Endothelial cell of umbilical vein (primary cell): ENCODE results near the gene GPR107. TPM values are rescaled to one million over a fixed set of nuclear protein-coding genes. Genes with fewer than 3 reads are reported as not detected.
A peak's percentile ranks its signal among the peaks of the same experiment; 100 is the strongest.

Experiments used
- BruUV-seq: library from RNA; stranded (reverse); fragments of 400-500 nt; replicated peaks from 2 replicates; lab custom pipeline; 2021; lab: Mats Ljungman, UMichigan
- CTCF ChIA-PET: fragments of 300-600, 350-600 bp; sonication (Branson Sonifier 250); formaldehyde crosslinking; loops from one replicate; lab custom pipeline; 2021; ENCODE audit warnings: antibody characterized with exemption, inconsistent platforms; lab: Charles Lee
- POLR2A ChIA-PET: fragments of 300-600, 350-600 bp; sonication (Branson Sonifier 250); formaldehyde crosslinking; loops from one replicate; lab custom pipeline; 2021; ENCODE audit warnings: antibody characterized with exemption, inconsistent platforms; lab: Charles Lee
- DNase-seq: peaks from one replicate; pipeline ENCODE4 v3.0.0-alpha.2; 2011; ENCODE audit warnings: low read depth, low spot score
- FAIRE-seq: peaks from 2 replicates; lab custom pipeline; 2011; peaks lifted over from hg19 to GRCh38; lab: Jason Lieb, UNC
- H2AFZ ChIP-seq: 2 replicates; pipeline ENCODE4 v1.6.0; 2012; ENCODE audit warnings: low read depth, low read length, control low read depth, inconsistent platforms
- H3K27ac ChIP-seq: 2 replicates; pipeline ENCODE4 v1.5.1; 2011; ENCODE audit warnings: low read depth, mild to moderate bottlenecking, control low read depth, low read length, moderate library complexity; ENCODE audit not compliant: insufficient read depth
- H3K27me3 ChIP-seq, 2 experiments: 2 replicates each; pipeline versions ENCODE4 v1.6.0 to v1.6.1; 2011; ENCODE audit warnings: low read length in 2 of 2, mixed read lengths in 1 of 2; ENCODE audit not compliant: control insufficient read depth in 2 of 2, insufficient read depth in 2 of 2
- H3K36me3 ChIP-seq, 2 experiments: 2 replicates in 1 of 2; 3 replicates in 1 of 2; pipeline ENCODE4 v1.5.1; 2011; ENCODE audit warnings: low read length in 2 of 2, mild to moderate bottlenecking in 1 of 2, moderate library complexity in 1 of 2; ENCODE audit not compliant: control insufficient read depth in 2 of 2, insufficient read depth in 2 of 2; ENCODE audit errors: extremely low read depth in 1 of 2
- H3K4me1 ChIP-seq: 3 replicates; pipeline ENCODE4 v1.5.1; 2011; ENCODE audit warnings: mild to moderate bottlenecking, low read length; ENCODE audit not compliant: control insufficient read depth, insufficient read depth; ENCODE audit errors: extremely low read depth
- H3K4me2 ChIP-seq: 2 replicates; pipeline ENCODE4 v1.6.1; 2011; ENCODE audit warnings: low read length, control low read depth, mixed read lengths; ENCODE audit not compliant: insufficient read depth
- H3K4me3 ChIP-seq, 3 experiments: fragments of 200-600 bp in 1 of 3; sonication (generic), shearing (Covaris generic) in 1 of 3; replicated peaks in 1 of 3; 2 replicates each; pipeline ENCODE4 v1.5.1; 2011 to 2016; ENCODE audit warnings: control low read depth in 3 of 3, low read length in 3 of 3, mild to moderate bottlenecking in 2 of 3, inconsistent platforms in 1 of 3, low read depth in 1 of 3, moderate library complexity in 1 of 3; ENCODE audit not compliant: insufficient read depth in 1 of 3
- H3K79me2 ChIP-seq: 2 replicates; pipeline ENCODE4 v1.6.0; 2012; ENCODE audit warnings: low read length, inconsistent platforms; ENCODE audit not compliant: control insufficient read depth, insufficient read depth
- H3K9ac ChIP-seq: replicated peaks from 2 replicates; pipeline ENCODE3; 2011; ENCODE audit warnings: low read length, control low read depth; ENCODE audit not compliant: insufficient read depth; ENCODE audit errors: extremely low read depth
- H3K9me1 ChIP-seq: replicated peaks from 3 replicates; pipeline ENCODE4 v1.6.0; 2011; ENCODE audit warnings: mild to moderate bottlenecking, low read length; ENCODE audit not compliant: control insufficient read depth, insufficient read depth; ENCODE audit errors: extremely low read depth
- H3K9me3 ChIP-seq: replicated peaks from 2 replicates; pipeline ENCODE4 v1.5.1; 2012; ENCODE audit warnings: low read length, inconsistent platforms; ENCODE audit not compliant: control insufficient read depth, insufficient read depth
- H4K20me1 ChIP-seq: replicated peaks from 2 replicates; pipeline ENCODE3; 2011; ENCODE audit warnings: mild to moderate bottlenecking, low read length; ENCODE audit not compliant: control insufficient read depth, insufficient read depth; ENCODE audit errors: extremely low read depth
- EZH2 ChIP-seq: IDR thresholded peaks from 2 replicates; pipeline ENCODE4 v1.6.1; 2012; ENCODE audit warnings: borderline replicate concordance, low read depth, mild to moderate bottlenecking, moderate library complexity, low read length, inconsistent platforms; ENCODE audit not compliant: severe bottlenecking
- FOS ChIP-seq: IDR thresholded peaks from 2 replicates; pipeline ENCODE4 v1.6.1; 2011; ENCODE audit warnings: mild to moderate bottlenecking, low read length, moderate library complexity, borderline replicate concordance; ENCODE audit not compliant: insufficient read depth
- GATA2 ChIP-seq: IDR thresholded peaks from 2 replicates; pipeline ENCODE4 v1.7.0; 2011; ENCODE audit warnings: low read depth, mild to moderate bottlenecking, moderate library complexity, mixed read lengths, low read length; ENCODE audit not compliant: insufficient read length, insufficient read depth
- JUN ChIP-seq: IDR thresholded peaks from 2 replicates; pipeline ENCODE4 v1.6.1; 2011; ENCODE audit warnings: borderline replicate concordance, low read depth; ENCODE audit not compliant: insufficient read length, insufficient read depth
- MYC ChIP-seq: IDR thresholded peaks from one replicate; pipeline ENCODE4 v1.6.1; 2011; ENCODE audit warnings: mild to moderate bottlenecking, low read depth, low read length
- POLR2A ChIP-seq: IDR thresholded peaks from 2 replicates; pipeline ENCODE4 v1.6.1; 2012; ENCODE audit warnings: low read depth, mild to moderate bottlenecking, control low read depth, low read length
- POLR2AphosphoS5 ChIP-seq: IDR thresholded peaks from 2 replicates; pipeline ENCODE4 v1.6.1; 2012; ENCODE audit warnings: low read depth, mild to moderate bottlenecking, control low read depth, low read length, moderate library complexity; ENCODE audit not compliant: insufficient read depth
- dilution Hi-C: fragments of 300-500 bp; cut with MboI; formaldehyde crosslinking; loops from one replicate; pipeline ENCODE4 v1.15.0; 2019; ENCODE audit warnings: low sequenced_read_pairs; ENCODE audit not compliant: extremely low pct_ligation_motif_present
- intact Hi-C: fragments of 100-400 bp; cut with micrococcal nuclease; formaldehyde crosslinking; loops from one replicate; pipeline ENCODE4 v1.10.0; 2022
- polyA plus RNA-seq, 4 experiments: library from polyadenylated mRNA; depleted of rRNA in 3 of 4; stranded (reverse) in 3 of 4; unstranded in 1 of 4; fragments of >200 nt; gene quantifications; 2 replicates each; pipeline versions ENCODE4 v1.2.1 to v1.2.3, GENCODE V29; 2011 to 2012; ENCODE audit warnings: missing spikeins in 1 of 4
- total RNA-seq: library from RNA; stranded (reverse); gene quantifications from 2 replicates; pipeline ENCODE4 v1.2.3, GENCODE V29; 2021
- TF ChIP-seq, protein P1 (sequence below), 2 donors: IDR thresholded peaks; 1 replicate in 1 of 2; 2 replicates in 1 of 2; pipeline ENCODE4 v1.5.1; 2011; ENCODE audit warnings: low read length in 2 of 2, mild to moderate bottlenecking in 2 of 2, moderate library complexity in 2 of 2, control low read depth in 1 of 2, inconsistent platforms in 1 of 2, low read depth in 1 of 2; ENCODE audit not compliant: insufficient read depth in 1 of 2; ENCODE audit errors: extremely low read depth in 1 of 2
- TF ChIP-seq, protein P2 (sequence below): IDR thresholded peaks from 2 replicates; pipeline ENCODE4 v1.6.1; 2011; ENCODE audit not compliant: insufficient read depth, insufficient read length

GPR107 gene
- total and polyA plus RNA-seq, 2 donors (not counting 3 experiments of a cell fraction or from before 2014, with no cell fraction given): 27.2 to 38.9 TPM

- H3K9me1 ChIP-seq: no peaks in the 10 kb centered on the region
- intact Hi-C loops: no loop called here
- no peak for TF ChIP-seq POLR2AphosphoS5
- TF ChIP-seq, protein P1, sequence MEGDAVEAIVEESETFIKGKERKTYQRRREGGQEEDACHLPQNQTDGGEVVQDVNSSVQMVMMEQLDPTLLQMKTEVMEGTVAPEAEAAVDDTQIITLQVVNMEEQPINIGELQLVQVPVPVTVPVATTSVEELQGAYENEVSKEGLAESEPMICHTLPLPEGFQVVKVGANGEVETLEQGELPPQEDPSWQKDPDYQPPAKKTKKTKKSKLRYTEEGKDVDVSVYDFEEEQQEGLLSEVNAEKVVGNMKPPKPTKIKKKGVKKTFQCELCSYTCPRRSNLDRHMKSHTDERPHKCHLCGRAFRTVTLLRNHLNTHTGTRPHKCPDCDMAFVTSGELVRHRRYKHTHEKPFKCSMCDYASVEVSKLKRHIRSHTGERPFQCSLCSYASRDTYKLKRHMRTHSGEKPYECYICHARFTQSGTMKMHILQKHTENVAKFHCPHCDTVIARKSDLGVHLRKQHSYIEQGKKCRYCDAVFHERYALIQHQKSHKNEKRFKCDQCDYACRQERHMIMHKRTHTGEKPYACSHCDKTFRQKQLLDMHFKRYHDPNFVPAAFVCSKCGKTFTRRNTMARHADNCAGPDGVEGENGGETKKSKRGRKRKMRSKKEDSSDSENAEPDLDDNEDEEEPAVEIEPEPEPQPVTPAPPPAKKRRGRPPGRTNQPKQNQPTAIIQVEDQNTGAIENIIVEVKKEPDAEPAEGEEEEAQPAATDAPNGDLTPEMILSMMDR (IDR thresholded peaks at IDR 0.05; ENCODE audit: extremely low read depth in 1 of 2, insufficient read depth in 1 of 2, low read depth in 1 of 2, low read length in 2 of 2): peak; percentile 7 to 18
- TF ChIP-seq POLR2A: no peak
These were observed 4.4 kb downstream of the GPR107 start for GRCh38 chr9:130058154-130058553.

DNA sequence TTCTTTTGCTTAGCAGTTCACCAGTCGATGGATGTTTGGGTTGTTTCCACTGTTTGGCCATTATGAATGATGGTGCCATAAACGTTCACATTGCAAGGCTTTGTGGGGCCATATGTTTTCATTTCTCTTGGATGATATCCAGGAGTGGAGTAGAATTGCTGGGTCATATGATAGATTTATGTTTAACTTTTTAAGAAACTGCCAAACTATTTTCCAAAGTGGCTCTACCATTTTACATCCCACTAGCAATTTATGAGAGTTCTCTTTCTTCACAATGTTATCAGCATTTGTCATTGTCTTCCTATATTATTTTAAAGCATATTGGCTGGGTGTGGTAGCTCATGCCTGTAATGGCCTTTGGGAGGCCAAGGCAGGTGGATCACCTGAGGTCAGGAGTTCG, 5.2 kb downstream of the GPR107 start:
- BruUV-seq: no TSS peak
- no peak for TF ChIP-seq GATA2
- TF ChIP-seq POLR2AphosphoS5: no peak
- TF ChIP-seq FOS: no peak
- TF ChIP-seq, protein P1 (IDR thresholded peaks at IDR 0.05; ENCODE audit: extremely low read depth in 1 of 2, insufficient read depth in 1 of 2, low read depth in 1 of 2, low read length in 2 of 2): no peak
- TF ChIP-seq, protein P2, sequence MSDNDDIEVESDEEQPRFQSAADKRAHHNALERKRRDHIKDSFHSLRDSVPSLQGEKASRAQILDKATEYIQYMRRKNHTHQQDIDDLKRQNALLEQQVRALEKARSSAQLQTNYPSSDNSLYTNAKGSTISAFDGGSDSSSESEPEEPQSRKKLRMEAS: no peak
- no peak for TF ChIP-seq JUN
- TF ChIP-seq EZH2: no peak
- no peak for TF ChIP-seq MYC
- TF ChIP-seq POLR2A: no peak
- CTCF ChIA-PET: interaction anchor here (1.3 kb wide), 1 partner anchor 173 kb away, joined by 3 read pairs; no protein-coding TSS in a partner anchor
- DNase-seq: peak; percentile 68
- peaks cover 7% of the 10 kb centered on the region for H3K4me1 ChIP-seq
- H3K9ac ChIP-seq: no peak overlapping the region
- H3K4me2 ChIP-seq: no peak overlapping the region
- no peak overlapping the region for H3K4me3 ChIP-seq
- peaks cover 4% of the 10 kb centered on the region for H4K20me1 ChIP-seq
- intact Hi-C loops (no loop called here), dilution Hi-C loops (no loop called here)
- no peak for FAIRE-seq
- H3K9me3 ChIP-seq: no peaks in the 10 kb centered on the region
- H3K27me3 ChIP-seq: no peaks in the 10 kb centered on the region
- no peak overlapping the region for H3K27ac ChIP-seq
- H3K9me1 ChIP-seq: no peaks in the 10 kb centered on the region
- peaks cover 0 to 2% of the 10 kb centered on the region in 2 experiments for H3K36me3 ChIP-seq
- peaks cover 62% of the 10 kb centered on the region for H3K79me2 ChIP-seq
- POLR2A ChIA-PET: interaction anchor here (0.7 kb wide), 1 partner anchor 10 kb away, joined by 3 read pairs; no protein-coding TSS in a partner anchor
- no peak overlapping the region for H2AFZ ChIP-seq

More at GRCh38 chr9:130058154-130058553, 4.4 kb downstream of the GPR107 start:
- Histone ChIP-seq H3K4me2 (no peak overlapping the region), H4K20me1 (peaks cover 4% of the 10 kb centered on the region), H3K9me3 (no peaks in the 10 kb centered on the region), H3K4me1 (peaks cover 10% of the 10 kb centered on the region), H3K36me3 (peaks cover 0 to 2% of the 10 kb centered on the region in 2 experiments), H2AFZ (no peak overlapping the region), H3K9ac (no peak overlapping the region), H3K27ac (no peak overlapping the region), H3K27me3 (no peaks in the 10 kb centered on the region), H3K79me2 (peaks cover 63% of the 10 kb centered on the region), H3K4me3 (no peak overlapping the region)
- POLR2A ChIA-PET: interaction anchor here (0.7 kb wide), 1 partner anchor 11 kb away, joined by 3 read pairs; no protein-coding TSS in a partner anchor
- dilution Hi-C loops: no loop called here
- no peak for FAIRE-seq
- CTCF ChIA-PET: interaction anchor here (1.0 to 1.4 kb wide), 3 partner anchors 12 to 16 kb away, joined by 3 read pairs; partner anchors contain the start of gene FNBP1
- BruUV-seq: no TSS peak
- DNase-seq: no peak
